Karpas-422 (cell line): ENCODE data around the gene KCNJ12. TPM values are rescaled to one million over a fixed set of nuclear protein-coding genes. Genes with fewer than 3 reads are reported as not detected.
A peak's percentile ranks its signal among the peaks of the same experiment; 100 is the strongest.
"Not testable (repeated sequence)": the region's sequence is repeated elsewhere in the genome, so short reads cannot be mapped to it uniquely, and the experiment has no call there.

Source experiments
- DNase-seq: peaks from one replicate; pipeline ENCODE4 v3.0.0-alpha.2; 2015
- H2AFZ ChIP-seq: fragments of 200-600 bp; sonication (generic); 2 replicates; pipeline ENCODE4 v1.6.1; 2014; ENCODE audit warnings: antibody characterized with exemption, low read length, mixed read lengths
- H3K27ac ChIP-seq: fragments of 200-600 bp; sonication (generic); 2 replicates; pipeline ENCODE4 v1.5.1; 2014; ENCODE audit warnings: mild to moderate bottlenecking, low read length, moderate library complexity
- H3K27me3 ChIP-seq: fragments of 200-600 bp; sonication (generic); 2 replicates; pipeline ENCODE4 v1.6.1; 2014; ENCODE audit warnings: low read length, mixed read lengths
- H3K36me3 ChIP-seq: fragments of 200-600 bp; sonication (generic); 2 replicates; pipeline ENCODE4 v1.6.1; 2014; ENCODE audit warnings: low read length, mixed read lengths; ENCODE audit not compliant: insufficient read depth
- H3K4me1 ChIP-seq: fragments of 200-600 bp; sonication (generic); 2 replicates; pipeline ENCODE4 v1.6.1; 2014; ENCODE audit warnings: mild to moderate bottlenecking, low read length, mixed read lengths
- H3K4me2 ChIP-seq: fragments of 200-600 bp; sonication (generic); 2 replicates; pipeline ENCODE4 v1.6.1; 2014; ENCODE audit warnings: low read length, low read depth, mild to moderate bottlenecking; ENCODE audit not compliant: poor library complexity, severe bottlenecking
- H3K4me3 ChIP-seq: fragments of 200-600 bp; sonication (generic); 2 replicates; pipeline ENCODE4 v1.5.1; 2014; ENCODE audit warnings: mild to moderate bottlenecking, antibody characterized with exemption, low read length, mixed read lengths
- H3K79me2 ChIP-seq: fragments of 200-600 bp; sonication (generic); 2 replicates; pipeline ENCODE4 v1.6.1; 2014; ENCODE audit warnings: mild to moderate bottlenecking, low read length, mixed read lengths
- H3K9ac ChIP-seq: fragments of 200-600 bp; sonication (generic); 2 replicates; pipeline ENCODE4 v1.6.0; 2014; ENCODE audit warnings: low read length
- H3K9me2 ChIP-seq: fragments of 200-600 bp; sonication (generic), shearing (Covaris generic); replicated peaks from 2 replicates; pipeline ENCODE4 v1.6.0; 2014; ENCODE audit warnings: mild to moderate bottlenecking, low read length, moderate library complexity; ENCODE audit not compliant: insufficient read depth
- H3K9me3 ChIP-seq: fragments of 300-700, 200-600 bp; sonication (generic); 2 replicates; pipeline ENCODE4 v1.6.1; 2014; ENCODE audit warnings: low read length, mixed read lengths
- H4K20me1 ChIP-seq: fragments of 200-600 bp; sonication (generic); 2 replicates; pipeline ENCODE4 v1.6.1; 2014; ENCODE audit warnings: mild to moderate bottlenecking, antibody characterized with exemption, low read length, low read depth; ENCODE audit not compliant: insufficient read depth
- total RNA-seq: library from RNA; depleted of rRNA; stranded (reverse); fragments of >200 nt; shearing (Covaris generic); gene quantifications from 2 replicates; pipeline ENCODE4 v1.2.3, GENCODE V29; 2014; ENCODE audit warnings: low replicate concordance

Gene KCNJ12
- total RNA-seq, 1 experiment from 2014 or later: 0.22 TPM

- no peak for DNase-seq
- Histone ChIP-seq H2AFZ (no peak overlapping the region), H3K9me3 (no peaks in the 10 kb centered on the region), H4K20me1 (no peaks in the 10 kb centered on the region), H3K79me2 (no peaks in the 10 kb centered on the region), H3K9me2 (no peaks in the 10 kb centered on the region), H3K36me3 (no peaks in the 10 kb centered on the region), H3K4me1 (no peaks in the 10 kb centered on the region), H3K4me2 (no peak overlapping the region), H3K27ac (no peak overlapping the region), H3K4me3 (no peak overlapping the region), H3K9ac (no peak overlapping the region), H3K27me3 (no peaks in the 10 kb centered on the region)
Measured at GRCh38 chr17:21425736-21426135, 49.6 kb downstream of the KCNJ12 start.

DNA sequence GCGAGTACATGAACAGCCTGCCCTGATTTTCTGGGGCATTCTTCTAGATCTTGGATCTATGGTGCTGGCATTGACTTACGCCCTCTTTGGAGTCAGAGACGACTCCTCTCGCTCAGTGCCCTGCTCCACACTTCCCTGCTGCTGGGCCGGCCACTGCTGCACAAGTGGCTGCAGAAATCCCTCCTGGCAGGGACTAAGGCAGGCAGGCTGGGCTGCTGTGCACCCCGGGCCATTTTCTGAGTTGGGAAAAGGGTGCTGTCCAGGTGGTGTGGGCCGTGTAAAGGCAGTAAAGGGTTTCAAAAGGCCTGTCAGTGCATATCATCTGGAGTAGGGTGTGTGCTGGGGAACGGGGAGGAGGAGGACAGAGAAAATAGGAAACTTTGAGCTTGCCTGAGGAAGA lies 50.1 kb downstream of the KCNJ12 start:
- not testable (repeated sequence) for H3K27ac ChIP-seq, H3K4me3 ChIP-seq

GRCh38 chr17:21426876-21427275 lies 50.7 kb downstream of the KCNJ12 start:
- H3K79me2 ChIP-seq, H3K9ac ChIP-seq, H3K4me2 ChIP-seq, H3K9me3 ChIP-seq, H3K27me3 ChIP-seq, H3K4me1 ChIP-seq, H3K9me2 ChIP-seq, H3K27ac ChIP-seq, H3K36me3 ChIP-seq, H3K4me3 ChIP-seq, DNase-seq, H4K20me1 ChIP-seq, H2AFZ ChIP-seq: not testable (repeated sequence)

More for the DNA sequence above, 50.1 kb downstream of the KCNJ12 start:
- H3K9me2 ChIP-seq, H3K4me1 ChIP-seq, H3K36me3 ChIP-seq, H2AFZ ChIP-seq, H3K9me3 ChIP-seq, H3K4me2 ChIP-seq, H3K27me3 ChIP-seq, H3K79me2 ChIP-seq, DNase-seq, H4K20me1 ChIP-seq, H3K9ac ChIP-seq: not testable (repeated sequence)

DNA sequence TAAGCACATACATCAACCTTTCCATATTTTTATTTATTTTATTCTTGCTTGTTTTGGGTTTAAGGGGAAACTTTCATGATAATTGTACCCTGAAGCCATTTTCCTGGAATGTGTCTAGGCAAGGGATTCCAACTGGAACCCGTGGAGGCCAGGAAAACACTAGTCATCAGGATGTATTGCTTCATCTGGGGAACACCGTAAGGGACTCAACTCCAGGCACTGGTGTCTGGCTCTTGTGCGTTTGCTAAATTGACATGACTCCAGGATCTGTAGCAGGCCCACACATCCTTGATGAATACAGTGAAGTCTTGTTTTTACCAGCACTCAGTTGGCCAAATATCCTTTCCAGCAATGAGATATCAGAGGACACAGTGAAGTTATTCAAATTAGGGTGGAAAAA lies 51.6 kb downstream of the KCNJ12 start:
- not testable (repeated sequence) for H3K27ac ChIP-seq, H3K36me3 ChIP-seq, H2AFZ ChIP-seq, H3K9ac ChIP-seq, H3K4me2 ChIP-seq, H3K27me3 ChIP-seq, H3K4me1 ChIP-seq, H3K9me3 ChIP-seq, DNase-seq, H3K4me3 ChIP-seq, H3K79me2 ChIP-seq, H3K9me2 ChIP-seq, H4K20me1 ChIP-seq

DNA sequence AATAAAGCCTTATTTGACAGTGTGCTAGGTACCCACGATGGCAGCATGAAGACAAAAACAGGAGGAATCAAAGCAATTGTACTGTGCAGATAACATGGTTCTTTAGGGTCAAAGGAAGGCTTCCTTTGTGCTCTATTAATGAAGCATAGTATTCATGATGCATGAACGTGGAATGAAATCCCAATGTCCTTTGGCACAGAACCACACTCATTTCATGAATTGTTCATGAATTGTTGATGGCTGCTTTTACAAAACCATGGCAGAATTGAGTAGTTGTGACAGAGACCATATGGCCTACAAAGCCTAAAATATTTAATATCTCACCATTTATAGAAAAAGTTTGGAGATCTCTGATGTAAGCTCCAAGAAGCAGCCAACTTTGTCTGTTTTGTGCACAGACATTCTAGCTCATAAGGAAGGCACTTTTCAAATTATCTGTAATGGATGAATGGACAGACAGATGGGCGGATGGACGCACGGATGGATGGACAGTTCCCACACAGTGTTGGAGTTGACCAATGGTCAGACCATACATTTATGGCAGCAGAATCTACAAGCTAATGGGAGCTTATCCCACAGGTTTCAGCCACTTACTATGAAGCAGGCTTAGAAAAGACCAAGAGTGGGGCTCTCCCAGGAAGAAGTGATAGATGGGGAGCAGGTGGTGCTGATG lies 52.7 kb downstream of the KCNJ12 start:
- not testable (repeated sequence) for H3K27ac ChIP-seq, H3K4me1 ChIP-seq, H3K36me3 ChIP-seq, H2AFZ ChIP-seq, H3K9me2 ChIP-seq, H3K79me2 ChIP-seq, H3K4me2 ChIP-seq, H4K20me1 ChIP-seq, H3K9me3 ChIP-seq, DNase-seq, H3K9ac ChIP-seq, H3K27me3 ChIP-seq, H3K4me3 ChIP-seq

GRCh38 chr17:21429921-21430628 lies 53.9 kb downstream of the KCNJ12 start:
- H3K36me3 ChIP-seq, H3K79me2 ChIP-seq, H3K27me3 ChIP-seq, H3K9me3 ChIP-seq, H3K27ac ChIP-seq, H4K20me1 ChIP-seq, H2AFZ ChIP-seq, H3K9ac ChIP-seq, H3K4me2 ChIP-seq, H3K9me2 ChIP-seq, H3K4me3 ChIP-seq, DNase-seq: not testable (repeated sequence)
- peaks cover 13% of the 10 kb centered on the region for H3K4me1 ChIP-seq

DNA sequence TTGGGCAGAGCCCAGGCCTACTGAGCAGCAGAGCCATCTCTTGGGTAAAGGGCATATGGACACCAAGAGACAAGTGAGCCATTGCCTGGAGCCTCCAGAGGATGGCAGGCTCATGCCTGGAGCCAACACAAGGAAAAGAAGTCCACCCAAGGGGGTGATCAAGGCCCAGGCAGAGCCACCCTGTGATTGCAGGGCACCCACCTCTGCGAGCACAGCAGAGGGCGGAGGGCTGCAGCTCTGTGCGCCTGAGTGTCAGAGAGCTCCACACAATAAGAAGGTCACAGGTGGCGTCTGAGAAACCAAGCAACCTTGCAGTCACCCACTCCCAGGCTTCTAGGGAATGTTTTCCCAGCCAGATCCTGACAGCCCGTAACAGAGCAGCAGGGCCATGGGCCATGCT lies 57.8 kb downstream of the KCNJ12 start:
- H3K9me3 ChIP-seq, H3K4me2 ChIP-seq, H3K36me3 ChIP-seq, H3K4me3 ChIP-seq, H4K20me1 ChIP-seq, DNase-seq, H2AFZ ChIP-seq, H3K79me2 ChIP-seq, H3K9ac ChIP-seq, H3K9me2 ChIP-seq, H3K27ac ChIP-seq, H3K27me3 ChIP-seq: not testable (repeated sequence)
- H3K4me1 ChIP-seq: peaks cover 45% of the 10 kb centered on the region

GRCh38 chr17:21434976-21435375 lies 58.8 kb downstream of the KCNJ12 start:
- not testable (repeated sequence) for H4K20me1 ChIP-seq, H3K4me2 ChIP-seq, H3K9me3 ChIP-seq, H3K4me3 ChIP-seq, H3K27me3 ChIP-seq, DNase-seq, H3K36me3 ChIP-seq, H3K79me2 ChIP-seq, H2AFZ ChIP-seq, H3K9me2 ChIP-seq, H3K9ac ChIP-seq
- Histone ChIP-seq H3K4me1 (peaks cover 53% of the 10 kb centered on the region), H3K27ac (peak overlapping the region; percentile 68)
